ENCODE measurements around the gene SRSF2.
A peak's percentile ranks its signal among the peaks of the same experiment; 100 is the strongest.
"Not testable (repeated sequence)": the region's sequence is repeated elsewhere in the genome, so short reads cannot be mapped to it uniquely, and the experiment has no call there.

The SRSF2 gene

GRCh38 chr17:76732734-76733617 lies 4.2 kb downstream of the SRSF2 start:
- DNase-seq (ENCODE audit: low read depth): no peak
- H3K4me3 ChIP-seq (ENCODE audit: low read depth, low read length): no peak overlapping the region
- no peak for TF ChIP-seq CTCF (IDR thresholded peaks at IDR 0.05; ENCODE audit: control insufficient read depth, extremely low read depth, insufficient read depth)

- H3K4me3 ChIP-seq (ENCODE audit: low read depth, low read length); DNase-seq (ENCODE audit: low read depth): not testable (repeated sequence)
These were observed 5.1 kb downstream of the SRSF2 start for GRCh38 chr17:76731800-76732733.

GRCh38 chr17:76727745-76728456 lies 9.2 kb downstream of the SRSF2 start:
- no peak for TF ChIP-seq CTCF (IDR thresholded peaks at IDR 0.05; ENCODE audit: control insufficient read depth, extremely low read depth, insufficient read depth)
- H3K4me3 ChIP-seq (ENCODE audit: low read depth, low read length): peak overlapping the region; percentile 93
- DNase-seq (ENCODE audit: low read depth): no peak

- peak within 1 kb of the TSS; percentile 93 for H3K4me3 ChIP-seq (ENCODE audit: low read depth, low read length)
- DNase-seq (ENCODE audit: low read depth): no peak
- peak; percentile 65 for TF ChIP-seq CTCF (IDR thresholded peaks at IDR 0.05; ENCODE audit: control insufficient read depth, extremely low read depth, insufficient read depth)
These were observed 10.1 kb downstream of the SRSF2 start, which contains the start of gene METTL23 for GRCh38 chr17:76726776-76727718. Gene METTL23, plus strand, starts transcription at chr17:76726839. Its CDS starts 2,872 bp downstream, at chr17:76729711.

GRCh38 chr17:76726231-76726775 lies 10.8 kb downstream of the SRSF2 start, which contains the start of gene JMJD6:
Gene JMJD6, minus strand, starts transcription at chr17:76726606. Its CDS starts 131 bp downstream, at chr17:76726475.
- H3K4me3 ChIP-seq (ENCODE audit: low read depth, low read length): peak within 1 kb of the TSS; percentile 93
- no peak for TF ChIP-seq CTCF (IDR thresholded peaks at IDR 0.05; ENCODE audit: control insufficient read depth, extremely low read depth, insufficient read depth)
- peak; percentile 90 for DNase-seq (ENCODE audit: low read depth)

- H3K4me3 ChIP-seq (ENCODE audit: low read depth, low read length): peak overlapping the region; percentile 93
- no peak for DNase-seq (ENCODE audit: low read depth)
- TF ChIP-seq CTCF (IDR thresholded peaks at IDR 0.05; ENCODE audit: control insufficient read depth, extremely low read depth, insufficient read depth): no peak
These were observed 11.4 kb downstream of the SRSF2 start for GRCh38 chr17:76725580-76726230.
